IPS DF 6.9 (cell line): ENCODE measurements around the gene MCC.

Source experiments
- DNase-seq: peaks from one replicate; pipeline ENCODE4 v3.0.0-alpha.2; 2013; ENCODE audit warnings: low read depth, low spot score
- H3K27ac ChIP-seq: one replicate; pipeline ENCODE4 v1.5.1; 2013; ENCODE audit warnings: low read length, control low read depth
- H3K27me3 ChIP-seq: 2 replicates; pipeline ENCODE4 v1.6.1; 2013; ENCODE audit warnings: mild to moderate bottlenecking, low read length; ENCODE audit not compliant: control insufficient read depth, insufficient read depth
- H3K36me3 ChIP-seq: 2 replicates; pipeline ENCODE4 v1.6.1; 2013; ENCODE audit warnings: low read length; ENCODE audit not compliant: control insufficient read depth, insufficient read depth
- H3K4me1 ChIP-seq: 2 replicates; pipeline ENCODE4 v1.6.1; 2013; ENCODE audit warnings: low read length; ENCODE audit not compliant: control insufficient read depth, insufficient read depth
- H3K4me3 ChIP-seq: 2 replicates; pipeline ENCODE4 v1.5.1; 2013; ENCODE audit warnings: mild to moderate bottlenecking, low read length
- H3K9me3 ChIP-seq: 2 replicates; pipeline ENCODE4 v1.6.1; 2013; ENCODE audit warnings: low read length, inconsistent platforms; ENCODE audit not compliant: control insufficient read depth, insufficient read depth
- WGBS: extraction: QIAGEN DNeasy Blood & Tissue Kit; methylation state at CpG from one replicate; pipeline ENCODE4 v1.1.7; 2013; ENCODE audit warnings: mixed read lengths, missing lambda C conversion rate; ENCODE audit not compliant: insufficient read length, insufficient coverage; 5-methylcytosine and 5-hydroxymethylcytosine counted together

Gene MCC

GRCh38 chr5:113197456-113198200 is 290.6 kb downstream of the MCC start:
- Histone ChIP-seq H3K36me3 (no peaks in the 10 kb centered on the region), H3K9me3 (no peaks in the 10 kb centered on the region), H3K27ac (no peak overlapping the region), H3K4me3 (no peak overlapping the region), H3K4me1 (peaks cover 3% of the 10 kb centered on the region), H3K27me3 (no peaks in the 10 kb centered on the region)
- no CpG with 5 or more reads among the region's 7 CpGs for WGBS
- DNase-seq: no peak

GRCh38 chr5:113195771-113196170 is 292.5 kb downstream of the MCC start:
- Histone ChIP-seq H3K36me3 (no peaks in the 10 kb centered on the region), H3K4me1 (peaks cover 3% of the 10 kb centered on the region), H3K27me3 (no peaks in the 10 kb centered on the region), H3K27ac (no peak overlapping the region), H3K9me3 (no peaks in the 10 kb centered on the region), H3K4me3 (no peak overlapping the region)
- no peak for DNase-seq
- no CpG with 5 or more reads among the region's 4 CpGs for WGBS

- no peak overlapping the region for H3K4me3 ChIP-seq
- WGBS: no CpG with 5 or more reads among the region's 3 CpGs
- H3K27ac ChIP-seq: no peak overlapping the region
- no peak for DNase-seq
- no peaks in the 10 kb centered on the region for H3K36me3 ChIP-seq
- H3K4me1 ChIP-seq: peaks cover 3% of the 10 kb centered on the region
- no peaks in the 10 kb centered on the region for H3K9me3 ChIP-seq
- no peaks in the 10 kb centered on the region for H3K27me3 ChIP-seq
Measured at GRCh38 chr5:113195251-113195650, 293.0 kb downstream of the MCC start.

- Histone ChIP-seq H3K27ac (no peak overlapping the region), H3K4me1 (peaks cover 2% of the 10 kb centered on the region), H3K36me3 (no peaks in the 10 kb centered on the region), H3K9me3 (no peaks in the 10 kb centered on the region), H3K27me3 (no peaks in the 10 kb centered on the region), H3K4me3 (no peak overlapping the region)
- WGBS: no CpG with 5 or more reads among the region's 5 CpGs
- DNase-seq: no peak
Measured at GRCh38 chr5:113194591-113194990, 293.7 kb downstream of the MCC start.

- no peak for DNase-seq
- no peak overlapping the region for H3K27ac ChIP-seq
- no CpG with 5 or more reads among the region's 6 CpGs for WGBS
Measured at GRCh38 chr5:113194125-113194524, 294.1 kb downstream of the MCC start.

GRCh38 chr5:113193311-113193978 is 294.8 kb downstream of the MCC start:
- no CpG with 5 or more reads among the region's 5 CpGs for WGBS
- no peaks in the 10 kb centered on the region for H3K36me3 ChIP-seq
- no peaks in the 10 kb centered on the region for H3K9me3 ChIP-seq
- DNase-seq: no peak
- no peak overlapping the region for H3K27ac ChIP-seq
- H3K4me3 ChIP-seq: no peak overlapping the region
- no peaks in the 10 kb centered on the region for H3K27me3 ChIP-seq
- H3K4me1 ChIP-seq: no peaks in the 10 kb centered on the region

More at GRCh38 chr5:113194125-113194524, 294.1 kb downstream of the MCC start:
- H3K4me1 ChIP-seq: no peaks in the 10 kb centered on the region
- H3K27me3 ChIP-seq: no peaks in the 10 kb centered on the region
- no peaks in the 10 kb centered on the region for H3K9me3 ChIP-seq
- H3K36me3 ChIP-seq: no peaks in the 10 kb centered on the region
- H3K4me3 ChIP-seq: no peak overlapping the region

GRCh38 chr5:113192541-113192940 is 295.7 kb downstream of the MCC start:
- Histone ChIP-seq H3K36me3 (no peaks in the 10 kb centered on the region), H3K27ac (no peak overlapping the region), H3K4me1 (no peaks in the 10 kb centered on the region), H3K9me3 (no peaks in the 10 kb centered on the region), H3K4me3 (no peak overlapping the region), H3K27me3 (no peaks in the 10 kb centered on the region)
- WGBS: no CpG with 5 or more reads among the region's 2 CpGs
- no peak for DNase-seq

GRCh38 chr5:113190347-113190746 is 297.9 kb downstream of the MCC start:
- H3K36me3 ChIP-seq: no peaks in the 10 kb centered on the region
- H3K27ac ChIP-seq: no peak overlapping the region
- H3K27me3 ChIP-seq: no peaks in the 10 kb centered on the region
- DNase-seq: no peak
- peaks cover 2% of the 10 kb centered on the region for H3K4me1 ChIP-seq
- H3K4me3 ChIP-seq: no peak overlapping the region
- H3K9me3 ChIP-seq: no peaks in the 10 kb centered on the region
- no CpG with 5 or more reads among the region's 5 CpGs for WGBS

- no CpG with 5 or more reads among the region's 3 CpGs for WGBS
- no peak overlapping the region for H3K4me3 ChIP-seq
- peaks cover 2% of the 10 kb centered on the region for H3K4me1 ChIP-seq
- H3K27me3 ChIP-seq: no peaks in the 10 kb centered on the region
- no peaks in the 10 kb centered on the region for H3K9me3 ChIP-seq
- H3K27ac ChIP-seq: no peak overlapping the region
- no peak for DNase-seq
- no peaks in the 10 kb centered on the region for H3K36me3 ChIP-seq
Measured at GRCh38 chr5:113189291-113189690, 299.0 kb downstream of the MCC start.

- no peaks in the 10 kb centered on the region for H3K36me3 ChIP-seq
- H3K4me1 ChIP-seq: peaks cover 3% of the 10 kb centered on the region
- no peaks in the 10 kb centered on the region for H3K9me3 ChIP-seq
- no peak overlapping the region for H3K27ac ChIP-seq
- DNase-seq: no peak
- H3K27me3 ChIP-seq: no peaks in the 10 kb centered on the region
- no peak overlapping the region for H3K4me3 ChIP-seq
Measured at GRCh38 chr5:113188436-113188835, 299.8 kb downstream of the MCC start.

- Histone ChIP-seq H3K9me3 (no peaks in the 10 kb centered on the region), H3K27me3 (no peaks in the 10 kb centered on the region), H3K27ac (no peak overlapping the region), H3K36me3 (no peaks in the 10 kb centered on the region), H3K4me3 (no peak overlapping the region), H3K4me1 (peaks cover 4% of the 10 kb centered on the region)
- no peak for DNase-seq
- no CpG with 5 or more reads among the region's 3 CpGs for WGBS
Measured at GRCh38 chr5:113187906-113188305, 300.3 kb downstream of the MCC start.
